Activated T-cell treated with anti-CD3 and anti-CD28 coated beads for 4 hours (primary cell): ENCODE results near the gene ERICH4.
"Not testable (repeated sequence)": the region's sequence is repeated elsewhere in the genome, so short reads cannot be mapped to it uniquely, and the experiment has no call there.

ENCODE experiments used
- DNase-seq: peaks from one replicate; pipeline ENCODE4 v3.0.0-alpha.2; 2020

The ERICH4 gene

DNA sequence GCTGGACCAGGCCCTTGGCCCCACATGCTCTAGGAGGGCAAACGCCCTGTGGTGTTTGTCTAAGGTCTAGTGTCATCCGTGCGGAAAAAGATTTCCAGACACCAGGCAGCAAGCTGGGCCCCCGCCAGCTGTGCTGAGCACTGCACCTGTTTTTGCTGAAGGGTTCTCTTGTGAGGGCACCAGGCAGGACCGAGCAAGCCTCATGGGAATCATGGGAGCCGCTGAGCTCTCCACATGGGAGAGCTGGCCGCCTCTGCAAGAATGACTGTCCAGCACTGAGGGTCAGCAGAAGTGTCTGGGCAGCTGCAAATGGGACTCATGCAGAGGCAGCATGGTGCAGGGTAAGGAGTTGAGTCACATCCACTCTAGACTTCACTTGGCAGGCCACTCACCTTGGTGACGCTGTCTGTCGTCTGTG is 27.8 kb upstream of the ERICH4 start:
- no peak for DNase-seq

DNA sequence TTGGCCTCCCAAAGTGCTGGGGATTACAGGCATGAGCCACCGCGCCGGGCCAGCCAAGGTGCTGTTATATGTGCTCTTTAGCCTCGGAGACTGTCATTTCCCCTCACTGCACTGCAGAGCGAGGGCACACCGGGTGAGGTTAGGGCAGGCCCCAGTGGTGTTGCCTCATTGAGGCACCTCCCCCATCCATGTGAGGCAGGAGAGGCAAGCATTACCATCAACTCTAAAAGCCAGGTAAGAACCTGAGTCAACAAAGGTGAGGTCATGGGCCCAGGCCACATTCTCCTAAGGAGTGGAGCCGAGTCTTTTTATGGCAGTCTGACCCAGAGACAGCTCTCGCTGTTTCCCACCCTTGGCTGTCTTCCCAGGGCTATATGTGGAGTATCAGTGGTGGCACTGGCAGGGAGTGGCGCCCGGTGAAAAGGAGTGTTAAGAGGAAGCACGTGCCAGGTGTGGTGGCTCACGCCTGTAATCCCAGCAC is 26.7 kb upstream of the ERICH4 start:
- no peak for DNase-seq

DNA sequence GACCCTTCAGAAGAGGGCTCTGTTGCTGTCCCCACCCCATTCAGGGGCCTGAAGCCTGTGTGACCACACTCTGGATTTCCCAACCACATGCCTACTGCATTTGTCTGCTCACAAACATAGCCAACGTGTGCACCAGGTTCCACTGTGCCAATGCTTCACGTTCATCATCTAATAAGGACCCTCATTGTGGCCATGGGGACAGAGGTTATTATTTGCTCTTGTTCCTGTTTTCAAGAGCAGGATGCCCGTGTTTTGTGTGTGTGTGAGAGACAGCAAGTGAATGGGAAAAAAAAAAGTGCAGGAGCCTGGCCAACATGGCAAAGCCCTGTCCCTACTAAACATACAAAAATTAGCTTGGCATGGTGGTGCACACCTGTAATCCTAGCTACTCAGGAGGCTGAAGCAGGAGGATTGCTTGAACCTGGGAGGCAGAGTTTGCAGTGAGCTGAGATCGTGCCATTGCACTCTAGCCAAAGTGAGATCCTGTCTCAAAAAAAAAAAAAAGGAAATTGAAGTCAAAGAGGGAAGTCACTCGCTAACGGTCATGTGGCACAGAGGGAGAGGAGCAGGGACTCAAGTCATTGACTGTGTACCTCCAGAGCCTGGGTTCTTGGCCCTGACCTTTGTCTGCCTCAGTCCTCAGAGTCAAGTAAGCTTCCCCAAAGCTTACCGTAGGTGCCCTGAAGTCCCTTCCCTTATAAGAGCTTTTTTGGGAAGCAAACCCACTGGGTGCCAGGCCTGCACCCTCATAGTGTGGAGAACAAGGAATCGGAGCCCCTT is 22.7 kb upstream of the ERICH4 start:
- no peak for DNase-seq

DNA sequence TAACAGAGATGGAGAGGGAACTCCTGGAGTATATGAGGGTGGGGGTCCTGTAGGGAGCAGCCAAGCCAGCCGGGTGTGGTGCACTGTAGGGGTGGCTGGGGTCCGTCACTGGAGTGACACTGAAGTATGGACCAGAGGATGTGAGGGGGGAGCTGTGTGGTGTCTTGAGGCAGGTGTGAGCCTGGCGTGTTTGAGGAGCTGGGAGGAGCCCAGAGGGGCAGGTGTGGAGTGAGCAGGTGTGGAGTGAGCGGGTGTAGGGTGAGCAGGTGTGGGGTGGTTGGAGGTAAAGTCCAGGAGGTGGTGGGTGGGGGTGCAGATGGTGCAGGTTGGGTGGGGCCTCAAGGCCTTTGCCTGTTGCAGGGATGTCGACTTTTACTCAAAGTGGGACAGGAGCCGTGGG is 21.6 kb upstream of the ERICH4 start:
- DNase-seq = no peak

DNA sequence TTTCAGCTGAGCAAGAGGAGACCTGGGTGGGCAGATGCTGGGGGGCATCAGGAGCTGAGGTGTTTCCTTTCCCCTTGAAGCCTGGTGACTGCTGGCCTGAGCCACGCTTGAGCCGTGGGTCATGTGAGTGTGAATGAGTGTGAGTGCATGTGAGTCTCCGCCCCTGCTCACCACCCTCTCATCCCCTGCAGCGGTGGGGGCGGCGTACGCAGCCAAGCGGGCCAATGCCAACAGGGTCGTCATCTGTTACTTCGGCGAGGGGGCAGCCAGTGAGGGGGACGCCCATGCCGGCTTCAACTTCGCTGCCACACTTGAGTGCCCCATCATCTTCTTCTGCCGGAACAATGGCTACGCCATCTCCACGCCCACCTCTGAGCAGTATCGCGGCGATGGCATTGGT is 21.0 kb upstream of the ERICH4 start:
- no peak for DNase-seq

DNA sequence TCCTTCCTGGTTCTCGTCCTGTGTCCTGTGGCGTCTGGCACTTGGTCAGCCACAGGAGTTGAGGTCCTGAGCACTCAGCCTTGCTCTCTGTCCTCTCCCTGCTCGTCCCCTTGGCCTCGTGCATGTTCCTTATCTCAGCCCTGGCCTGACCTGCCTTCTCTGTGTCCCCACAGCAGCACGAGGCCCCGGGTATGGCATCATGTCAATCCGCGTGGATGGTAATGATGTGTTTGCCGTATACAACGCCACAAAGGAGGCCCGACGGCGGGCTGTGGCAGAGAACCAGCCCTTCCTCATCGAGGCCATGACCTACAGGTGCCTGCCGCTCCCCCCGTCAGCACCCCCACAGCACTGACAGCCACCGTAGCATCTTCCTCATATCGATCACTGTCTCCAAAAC is 20.5 kb upstream of the ERICH4 start:
- DNase-seq = no peak

DNA sequence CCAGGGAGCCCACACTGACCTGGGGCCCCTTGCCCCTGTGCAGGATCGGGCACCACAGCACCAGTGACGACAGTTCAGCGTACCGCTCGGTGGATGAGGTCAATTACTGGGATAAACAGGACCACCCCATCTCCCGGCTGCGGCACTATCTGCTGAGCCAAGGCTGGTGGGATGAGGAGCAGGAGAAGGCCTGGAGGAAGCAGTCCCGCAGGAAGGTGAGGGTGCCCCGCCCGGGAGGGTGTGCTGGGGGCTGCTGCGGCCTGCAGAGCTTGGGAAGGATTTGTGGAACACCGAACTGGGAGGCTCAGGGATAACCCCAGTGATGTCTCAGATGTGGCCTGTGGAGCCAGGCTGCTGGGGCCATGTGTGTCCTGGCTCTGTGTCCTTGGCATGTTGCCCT is 20.0 kb upstream of the ERICH4 start:
- DNase-seq = no peak

DNA sequence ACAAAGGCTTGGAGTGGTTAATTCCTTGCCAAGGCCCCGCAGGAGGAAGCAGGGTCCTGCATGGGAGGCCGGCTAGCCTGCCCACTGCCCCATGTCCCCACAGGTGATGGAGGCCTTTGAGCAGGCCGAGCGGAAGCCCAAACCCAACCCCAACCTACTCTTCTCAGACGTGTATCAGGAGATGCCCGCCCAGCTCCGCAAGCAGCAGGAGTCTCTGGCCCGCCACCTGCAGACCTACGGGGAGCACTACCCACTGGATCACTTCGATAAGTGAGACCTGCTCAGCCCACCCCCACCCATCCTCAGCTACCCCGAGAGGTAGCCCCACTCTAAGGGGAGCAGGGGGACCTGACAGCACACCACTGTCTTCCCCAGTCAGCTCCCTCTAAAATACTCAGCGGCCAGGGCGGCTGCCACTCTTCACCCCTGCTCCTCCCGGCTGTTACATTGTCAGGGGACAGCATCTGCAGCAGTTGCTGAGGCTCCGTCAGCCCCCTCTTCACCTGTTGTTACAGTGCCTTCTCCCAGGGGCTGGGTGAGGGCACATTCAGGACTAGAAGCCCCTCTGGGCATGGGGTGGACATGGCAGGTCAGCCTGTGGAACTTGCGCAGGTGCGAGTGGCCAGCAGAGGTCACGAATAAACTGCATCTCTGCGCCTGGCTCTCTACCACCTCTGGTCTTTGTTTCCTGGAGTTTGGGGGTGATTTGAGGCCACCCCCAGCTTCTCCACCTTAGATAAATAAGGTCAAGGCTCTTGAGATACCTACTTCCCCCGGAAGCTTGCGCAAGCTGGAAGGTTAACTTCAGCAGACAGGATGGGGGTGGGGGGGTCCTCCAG is 18.4 kb upstream of the ERICH4 start:
- no peak for DNase-seq

DNA sequence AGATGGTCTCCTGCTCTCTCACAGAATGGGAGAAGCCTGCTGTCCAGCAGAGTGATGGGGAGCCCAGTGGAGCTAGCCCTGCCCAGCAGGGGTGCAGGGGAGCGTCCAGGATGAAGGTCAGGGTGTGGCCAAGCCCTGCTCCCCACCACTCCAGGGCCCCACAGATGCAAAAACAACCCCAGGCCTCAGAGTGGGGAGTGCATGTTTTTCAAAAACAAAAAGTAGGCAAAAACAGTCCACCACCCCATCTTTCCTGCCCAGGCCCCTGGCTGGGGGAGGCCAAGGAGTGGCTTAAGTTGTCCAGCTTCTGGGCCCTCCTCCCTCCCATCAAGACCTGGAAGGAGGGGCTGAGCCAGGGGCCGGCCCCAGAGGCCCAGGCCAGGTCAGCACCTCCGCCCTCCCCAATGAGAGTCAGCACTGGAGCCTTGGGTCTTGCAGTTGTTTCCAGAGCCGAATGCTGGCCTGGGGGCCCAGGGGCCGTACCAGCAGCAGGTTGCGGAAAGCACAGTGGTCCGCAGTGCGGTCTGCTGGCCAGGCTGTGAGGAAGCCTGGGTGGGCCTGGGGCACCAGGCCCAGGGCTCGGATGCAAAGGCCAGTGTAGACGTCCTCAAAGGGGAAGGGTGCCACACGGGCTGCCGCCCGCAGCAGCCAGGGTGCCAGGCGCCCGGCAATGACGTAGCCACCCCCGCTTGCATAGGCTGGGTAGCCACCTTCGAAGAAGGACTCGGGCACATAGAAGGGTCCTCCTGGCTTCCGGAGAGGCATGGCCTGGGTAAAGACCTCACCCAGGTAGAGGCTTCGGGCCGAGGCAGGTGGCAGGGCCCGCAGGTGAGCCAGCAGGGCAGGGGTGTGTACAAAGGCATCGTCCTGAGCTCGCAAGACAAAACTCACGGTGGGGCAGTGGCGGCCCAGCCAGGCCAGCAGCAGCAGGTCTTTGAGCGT is 17.5 kb upstream of the ERICH4 start:
- no peak for DNase-seq

DNA sequence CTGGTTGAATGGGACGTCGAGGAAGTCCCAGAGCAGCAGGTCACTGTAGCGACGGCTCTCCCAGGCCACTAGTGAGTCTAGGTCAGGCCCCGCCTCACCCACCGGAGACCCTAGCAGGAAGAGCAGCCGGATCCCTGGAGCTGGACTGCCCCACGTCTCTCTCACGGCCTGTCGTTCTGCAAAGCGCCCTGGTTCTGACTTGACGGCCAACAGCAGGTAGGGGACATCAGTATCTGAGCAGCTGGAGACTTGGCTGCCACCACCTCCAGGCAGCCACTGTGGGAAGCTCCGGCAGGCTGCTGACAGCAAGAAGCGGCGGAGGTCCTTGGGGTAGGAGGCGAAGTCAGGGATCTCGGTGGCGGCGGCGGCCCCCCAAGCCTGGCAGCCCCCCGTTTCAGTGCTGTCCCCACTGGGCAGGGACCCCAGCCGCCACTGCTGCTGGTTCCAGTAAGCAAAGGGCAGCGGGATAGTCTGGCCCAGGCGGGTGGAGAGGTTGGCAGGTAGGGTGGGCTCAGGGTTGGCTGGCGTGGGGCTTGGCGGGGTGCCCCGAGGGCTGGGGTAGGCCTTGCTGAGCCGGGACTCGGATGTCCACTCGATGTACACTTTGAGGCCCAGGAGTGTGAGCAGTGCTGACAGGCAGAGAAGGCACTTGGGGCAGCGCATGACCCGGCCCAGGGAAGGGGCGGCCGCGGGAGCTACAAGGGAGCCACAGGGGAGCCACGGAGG is 16.7 kb upstream of the ERICH4 start:
- DNase-seq = no peak

DNA sequence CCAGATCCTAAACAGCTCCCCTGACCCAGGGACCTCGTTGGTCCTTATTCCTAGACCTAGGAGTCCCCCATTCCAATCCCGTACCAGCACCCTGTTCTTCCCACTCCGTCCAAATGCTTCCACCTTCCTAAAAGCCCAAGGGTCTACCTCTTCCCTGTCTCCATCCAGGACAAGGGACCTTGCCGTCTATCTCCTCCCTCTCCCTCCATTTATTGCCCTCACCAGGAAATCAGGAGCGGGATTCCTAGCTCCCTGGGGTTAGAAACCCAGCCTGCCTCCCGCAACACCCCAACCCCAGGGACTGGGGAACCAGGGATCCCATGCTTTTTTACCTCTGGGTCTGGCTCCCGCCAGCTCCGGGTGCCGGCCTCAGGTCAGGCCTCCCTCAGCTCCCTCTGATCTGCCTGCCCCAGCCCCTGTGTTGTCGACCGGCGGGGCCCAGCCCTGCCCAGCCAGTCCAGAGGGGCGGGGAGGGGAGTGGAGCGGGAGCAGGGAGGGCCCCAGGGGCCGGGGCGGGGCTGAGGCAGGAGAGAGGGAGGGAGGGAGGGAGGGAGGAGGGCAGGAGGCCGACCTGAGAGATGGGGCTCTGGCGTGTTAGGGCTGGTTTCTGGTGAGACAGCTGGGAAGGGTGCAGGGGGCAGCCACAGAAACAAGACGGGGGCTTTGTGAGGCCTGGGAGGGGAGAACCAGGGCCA is 15.9 kb upstream of the ERICH4 start, which contains the start of gene B3GNT8:
Gene B3GNT8, minus strand, starts transcription at position 423 of the 695 bp plus-strand sequence. CDS start 596 bp downstream, outside the sequence.
- DNase-seq = peak; percentile 8

DNA sequence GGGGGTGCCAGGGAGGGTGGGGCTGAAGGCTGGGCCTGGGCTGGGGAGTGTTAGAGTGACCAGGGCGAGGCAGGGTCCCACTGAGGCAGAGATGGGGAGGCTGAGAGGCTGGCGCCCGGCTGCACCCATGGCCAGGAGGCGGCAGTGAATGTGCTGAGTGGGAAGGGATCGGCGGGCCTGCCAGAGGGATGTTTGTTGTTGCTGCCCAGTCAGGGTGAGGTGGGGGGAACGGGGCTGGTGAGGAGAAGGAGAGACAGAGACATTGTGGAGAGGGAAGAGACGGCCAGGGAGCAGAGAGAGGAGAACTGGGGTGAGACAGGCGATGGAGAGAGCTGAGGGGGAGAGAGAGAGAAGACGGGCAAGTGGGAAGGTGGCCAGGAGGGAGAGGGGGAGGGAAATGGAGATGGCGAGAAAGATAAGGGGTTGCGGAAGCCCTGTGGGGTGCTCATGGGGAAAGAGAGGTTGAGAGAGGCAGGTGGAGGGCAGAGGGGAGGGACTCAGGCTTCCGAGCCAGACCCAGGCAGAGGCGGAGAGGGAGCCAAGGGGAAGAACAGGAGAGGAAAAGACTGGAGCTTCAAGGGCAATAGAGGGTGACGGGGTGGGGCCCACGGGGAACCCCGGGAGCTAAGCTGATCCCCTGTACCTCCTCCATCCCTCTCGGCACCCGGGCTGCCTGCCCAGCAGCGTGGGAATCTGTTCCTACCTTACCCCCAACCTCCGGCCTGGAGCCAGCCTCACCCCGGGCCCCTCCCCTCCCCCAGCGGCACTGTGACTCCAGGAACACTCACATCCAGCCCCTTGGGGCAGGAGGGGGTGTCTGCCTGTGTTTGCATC is 15.1 kb upstream of the ERICH4 start:
- peak; percentile 4 for DNase-seq

DNA sequence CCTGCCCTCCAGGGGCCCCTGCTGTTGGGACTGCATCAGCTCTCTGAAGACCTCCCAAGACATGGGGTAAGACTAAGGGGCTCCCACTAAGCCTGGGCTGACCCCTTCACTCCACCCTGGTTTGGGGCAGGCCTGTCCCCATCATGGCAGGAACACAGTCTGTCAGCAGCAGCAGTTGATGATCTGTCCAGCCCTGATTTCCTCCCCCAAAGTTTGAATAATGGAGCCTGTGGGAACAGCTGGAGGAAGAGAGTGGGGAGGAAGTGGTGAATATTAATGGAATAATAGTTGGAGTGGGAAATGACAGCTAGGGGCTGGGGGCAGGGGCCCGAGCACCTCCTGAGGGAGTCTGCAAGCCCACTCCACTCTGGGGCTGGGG is 14.5 kb upstream of the ERICH4 start:
- DNase-seq = no peak

DNA sequence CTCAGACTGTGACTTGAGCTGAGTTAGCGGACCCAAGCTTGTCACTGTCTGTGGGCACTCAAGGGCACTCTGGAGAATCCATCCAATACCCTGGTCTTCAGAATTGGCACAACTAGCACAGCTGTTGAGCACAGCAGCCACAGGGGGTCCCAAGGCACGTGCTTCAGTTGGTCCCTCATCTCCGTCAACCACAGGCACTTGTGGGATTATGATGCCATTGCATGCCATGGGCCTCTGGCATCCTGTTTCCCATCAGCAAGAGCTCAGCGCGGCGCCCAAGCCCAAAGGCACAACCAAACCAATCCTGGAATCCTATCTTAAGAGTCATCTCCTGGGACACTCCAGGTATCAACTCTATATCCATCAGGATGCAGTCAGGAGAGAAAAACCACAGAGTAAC is 12.0 kb upstream of the ERICH4 start:
- DNase-seq = no peak

DNA sequence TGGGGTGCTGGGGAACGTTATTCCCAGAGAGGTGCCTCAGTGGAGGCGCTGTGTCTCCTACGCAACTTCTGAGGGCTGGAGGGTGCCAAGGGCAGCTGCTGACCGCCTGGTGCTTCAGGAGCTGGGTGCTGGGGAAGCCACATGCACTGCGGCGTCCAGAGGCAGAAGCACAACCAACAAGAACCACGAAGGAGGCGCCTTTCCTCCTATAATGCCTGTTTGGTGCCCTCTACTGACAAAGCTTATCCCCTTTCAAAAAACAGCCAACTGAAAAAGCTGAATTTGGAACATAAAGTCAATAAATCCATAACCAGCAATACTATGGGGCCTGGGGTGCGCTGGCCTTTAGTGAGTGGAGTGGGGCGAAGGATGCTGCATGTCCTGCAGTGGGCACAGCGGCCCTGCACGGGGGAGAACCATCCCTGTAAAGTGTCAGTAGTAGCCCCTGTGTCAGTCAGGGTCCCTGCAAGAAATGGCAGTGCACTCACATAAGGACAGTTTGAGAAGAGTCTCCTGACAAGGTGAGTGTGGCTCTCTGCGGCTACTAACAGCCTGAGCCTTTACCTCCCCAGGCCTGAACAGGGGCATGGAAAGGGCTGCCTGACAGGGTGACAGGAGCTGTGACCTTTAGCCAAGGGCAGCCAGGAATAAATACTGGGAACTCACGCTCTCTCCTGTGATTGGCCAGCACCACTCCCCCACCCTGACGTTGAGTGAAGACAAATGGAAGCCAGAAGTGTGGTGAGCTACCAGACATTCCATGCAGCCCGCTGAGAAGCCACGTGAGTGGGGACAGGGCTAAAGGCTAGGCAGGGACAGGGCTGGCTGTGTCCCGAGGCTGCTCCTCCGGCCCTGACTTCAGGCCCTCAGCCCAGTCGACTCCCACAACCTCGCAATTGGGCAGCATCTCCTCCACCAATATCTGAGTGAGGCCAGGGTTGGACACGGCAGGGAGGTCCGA is 11.2 kb upstream of the ERICH4 start:
- no peak for DNase-seq

DNA sequence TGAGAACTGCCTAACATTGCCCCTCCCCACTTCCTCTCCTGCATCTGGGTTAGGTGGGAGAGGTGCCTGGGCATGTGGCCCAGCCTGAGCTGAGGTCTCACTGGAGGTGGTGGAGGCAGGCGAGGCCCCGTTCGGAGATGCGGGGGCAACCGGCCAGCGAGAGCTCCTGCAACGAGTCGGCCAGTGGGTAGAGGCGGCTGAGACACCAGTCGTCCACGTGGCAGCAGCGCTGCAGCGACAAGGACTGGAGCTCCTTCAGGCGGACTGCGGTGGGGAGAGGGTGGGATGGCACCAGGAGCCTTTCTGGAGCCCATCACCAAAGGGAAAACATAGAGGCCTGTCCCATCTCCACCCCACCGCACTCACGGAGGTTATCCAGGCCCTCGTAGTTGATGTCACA is 9.8 kb upstream of the ERICH4 start:
- no peak for DNase-seq

DNA sequence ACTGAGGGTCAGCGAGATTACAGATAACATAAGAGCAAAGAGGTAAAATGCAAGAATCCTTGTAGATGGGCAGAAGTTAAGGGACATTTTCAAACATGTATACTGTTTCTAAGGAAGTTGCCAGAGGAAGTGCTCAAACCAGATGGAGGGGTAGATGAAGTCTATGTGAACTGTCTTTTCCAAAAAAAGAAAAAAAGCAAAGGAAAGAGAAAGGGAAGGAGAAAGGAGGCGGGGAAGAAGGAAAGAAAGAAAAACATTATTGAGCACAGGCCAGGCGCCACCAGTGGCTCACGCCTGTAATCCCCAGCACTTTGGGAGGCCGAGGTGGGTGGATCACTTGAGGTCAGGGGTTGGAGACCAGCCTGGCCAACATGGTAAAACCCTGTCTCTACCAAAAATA is 8.5 kb upstream of the ERICH4 start:
- DNase-seq = no peak

DNA sequence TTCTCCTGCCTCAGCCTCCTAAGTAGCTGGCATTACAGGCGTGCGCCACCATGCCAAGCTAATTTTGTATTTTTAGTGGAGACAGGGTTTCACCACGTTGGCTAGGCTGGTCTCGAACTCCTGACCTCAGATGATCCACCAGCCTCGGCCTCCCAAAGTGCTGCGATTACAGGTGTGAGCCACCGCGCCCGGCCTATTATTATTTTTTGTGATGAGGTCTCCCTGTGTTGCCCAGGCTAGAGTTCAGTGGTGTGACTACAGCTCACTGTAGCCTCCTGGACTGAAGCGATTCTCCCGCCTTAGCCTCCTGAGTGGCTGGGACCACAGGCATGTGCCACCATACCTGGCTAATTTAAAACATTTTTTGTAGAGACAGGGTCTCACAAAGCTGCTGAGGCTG is 7.6 kb upstream of the ERICH4 start:
- DNase-seq = not testable (repeated sequence)

DNA sequence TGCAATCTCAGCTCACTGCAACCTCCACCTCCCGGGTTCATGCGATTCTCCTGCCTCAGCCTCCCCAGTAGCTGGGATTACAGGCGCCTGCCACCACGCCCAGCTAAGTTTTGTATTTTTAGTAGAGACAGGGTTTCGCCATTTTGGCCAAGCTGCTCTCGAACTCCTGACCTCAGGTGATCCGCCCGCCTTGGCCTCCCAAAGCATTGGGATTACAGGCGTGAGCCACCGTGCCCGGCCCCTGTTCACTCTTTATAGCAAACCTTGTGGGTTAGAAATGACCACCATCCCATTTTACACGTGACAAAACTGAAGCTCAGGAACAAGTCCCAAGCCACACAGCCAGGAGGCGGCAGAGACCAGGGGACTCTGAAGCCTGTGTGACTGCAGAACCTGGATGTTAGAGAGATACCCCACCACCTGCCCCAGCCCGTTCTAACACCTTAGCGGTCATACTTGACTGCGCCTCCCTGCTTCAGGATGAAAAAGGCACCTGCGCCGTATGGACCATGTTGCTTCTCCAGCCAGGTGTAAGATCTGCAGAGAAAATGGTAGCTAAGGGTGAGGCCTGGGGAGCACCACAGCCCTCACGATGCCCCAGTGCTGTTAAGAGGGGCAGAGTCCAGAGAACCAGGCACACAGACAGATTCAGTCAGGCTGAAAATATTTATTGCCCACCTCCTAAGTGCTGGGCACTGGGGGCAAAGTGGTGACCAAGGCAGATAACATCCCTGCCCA is 6.9 kb upstream of the ERICH4 start:
- no peak for DNase-seq
